Astrocyte of the cerebellum (primary cell): ENCODE data around the gene ARHGEF10L.

Source experiments
- DNase-seq: peaks from one replicate; pipeline ENCODE4 v3.0.0-alpha.2; 2011; ENCODE audit warnings: low read depth
- H3K4me3 ChIP-seq: 2 replicates; pipeline ENCODE4 v1.5.1; 2011; ENCODE audit warnings: mild to moderate bottlenecking, low read depth, low read length, moderate library complexity
- CTCF ChIP-seq: IDR thresholded peaks from 2 replicates; pipeline ENCODE4 v1.5.1; 2012; ENCODE audit warnings: low read length, low read depth, moderate library complexity, mild to moderate bottlenecking; ENCODE audit errors: missing control alignments
- in situ Hi-C: cut with HindIII; loops from 2 replicates; pipeline ENCODE4 v1.10.0; 2017; ENCODE audit warnings: low sequenced_read_pairs

The ARHGEF10L gene

GRCh38 chr1:17550729-17551584 is 11.5 kb downstream of the ARHGEF10L start:
- H3K4me3 ChIP-seq: no peak overlapping the region
- no peak for TF ChIP-seq CTCF
- no peak for DNase-seq
- in situ Hi-C loops: no loop called here

DNA sequence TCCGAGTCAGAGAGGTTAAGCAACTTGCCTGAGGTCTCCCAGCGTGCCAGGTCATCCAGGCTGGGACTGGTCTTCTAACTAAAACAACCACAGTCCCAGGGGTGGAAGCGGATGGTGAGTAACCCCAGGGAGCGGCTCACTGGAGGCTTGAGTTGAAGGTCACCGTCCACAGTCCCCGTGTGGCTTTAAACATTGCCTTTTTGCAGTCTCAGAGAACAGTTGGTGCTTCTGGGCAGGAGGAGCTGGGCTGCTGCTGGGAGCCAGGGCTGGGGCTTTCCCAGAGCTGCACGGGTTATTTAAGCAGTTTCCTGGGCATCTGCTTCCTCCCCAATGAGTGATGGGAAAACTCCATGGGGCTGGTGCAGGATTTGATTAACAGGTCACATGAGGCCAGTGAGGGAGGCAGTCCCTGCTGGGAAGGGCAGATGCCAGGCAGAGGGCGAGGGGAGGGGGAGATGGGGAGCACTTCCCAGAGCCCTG is 12.3 kb downstream of the ARHGEF10L start:
- no peak for TF ChIP-seq CTCF
- H3K4me3 ChIP-seq: no peak overlapping the region
- no peak for DNase-seq
- in situ Hi-C loops: no loop called here

GRCh38 chr1:17553975-17554700 is 14.6 kb downstream of the ARHGEF10L start:
- in situ Hi-C loops: no loop called here
- DNase-seq: no peak
- H3K4me3 ChIP-seq: no peak overlapping the region
- TF ChIP-seq CTCF: no peak

- no peak for DNase-seq
- no peak overlapping the region for H3K4me3 ChIP-seq
- in situ Hi-C loops: no loop called here
- no peak for TF ChIP-seq CTCF
Observed at GRCh38 chr1:17554954-17555353, 15.5 kb downstream of the ARHGEF10L start.

DNA sequence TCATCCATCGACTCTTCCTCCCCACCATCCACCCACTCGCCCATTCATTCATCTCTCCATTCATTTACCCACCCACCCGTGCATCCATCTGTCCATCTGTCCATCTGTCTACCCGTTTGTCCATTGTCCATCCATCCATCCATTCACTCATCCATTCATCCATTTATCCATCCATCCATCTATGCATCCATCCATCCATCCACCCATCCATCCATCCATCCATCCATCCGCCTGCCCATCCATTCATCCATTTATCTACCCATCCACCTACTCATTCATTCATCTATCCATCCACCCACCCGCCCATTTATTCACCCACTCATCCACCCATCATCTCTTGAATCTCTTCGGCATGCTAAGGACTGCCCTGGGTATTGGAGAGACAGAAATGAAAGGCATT is 18.5 kb downstream of the ARHGEF10L start:
- in situ Hi-C loops: no loop called here
- no peak for DNase-seq
- TF ChIP-seq CTCF: no peak
- H3K4me3 ChIP-seq: no peak overlapping the region

GRCh38 chr1:17558541-17558940 is 19.0 kb downstream of the ARHGEF10L start:
- DNase-seq: no peak
- no peak overlapping the region for H3K4me3 ChIP-seq
- TF ChIP-seq CTCF: no peak
- in situ Hi-C loops: no loop called here
